HL-60 (cell line): ENCODE data around the gene MTNR1A.

Experiments used
- DNase-seq, 2 experiments: peaks; one replicate each; pipeline ENCODE4 v3.0.0-alpha.2; 2010 to 2020; ENCODE audit warnings: low read depth in 1 of 2, low spot score in 1 of 2
- H3K27ac ChIP-seq: fragments of 250-450 bp; sonication (Bioruptor Pico); replicated peaks from 2 replicates; pipeline ENCODE4 v1.5.1; 2020; ENCODE audit warnings: mild to moderate bottlenecking, moderate library complexity
- H3K27me3 ChIP-seq: fragments of 250-450 bp; sonication (Bioruptor Pico); 2 replicates; pipeline ENCODE4 v1.5.1; 2021; ENCODE audit warnings: mild to moderate bottlenecking, moderate library complexity; ENCODE audit not compliant: insufficient read depth, poor library complexity, severe bottlenecking
- H3K4me3 ChIP-seq: replicated peaks from 2 replicates; pipeline ENCODE4 v1.5.1; 2011; ENCODE audit warnings: mild to moderate bottlenecking, control low read depth, low read length; ENCODE audit not compliant: insufficient read depth
- CTCF ChIP-seq: IDR thresholded peaks from one replicate; pipeline ENCODE4 v1.5.1; 2011; ENCODE audit warnings: low read length, control low read depth, inconsistent platforms; ENCODE audit not compliant: insufficient read depth
- GABPA ChIP-seq: IDR thresholded peaks from 2 replicates; pipeline ENCODE4 v1.6.1; 2012; ENCODE audit warnings: low read depth
- POLR2AphosphoS5 ChIP-seq: IDR thresholded peaks from 2 replicates; pipeline ENCODE4 v1.6.1; 2012; ENCODE audit warnings: low read depth
- REST ChIP-seq: IDR thresholded peaks from 2 replicates; pipeline ENCODE4 v1.6.1; 2012; ENCODE audit warnings: low read depth; ENCODE audit not compliant: insufficient replicate concordance
- SPI1 ChIP-seq: IDR thresholded peaks from 2 replicates; pipeline ENCODE4 v1.6.1; 2012; ENCODE audit warnings: low read depth, mild to moderate bottlenecking, borderline replicate concordance

The MTNR1A gene

GRCh38 chr4:186586205-186586604 lies 30.8 kb upstream of the MTNR1A start:
- no peak for TF ChIP-seq POLR2AphosphoS5
- TF ChIP-seq REST: no peak
- no peak for TF ChIP-seq GABPA
- TF ChIP-seq SPI1: no peak
- TF ChIP-seq CTCF: no peak
- no peak for DNase-seq
- Histone ChIP-seq H3K27ac (no peak overlapping the region), H3K27me3 (no peaks in the 10 kb centered on the region), H3K4me3 (no peak overlapping the region)

GRCh38 chr4:186584912-186585311 lies 29.5 kb upstream of the MTNR1A start:
- no peak overlapping the region for H3K4me3 ChIP-seq
- no peak overlapping the region for H3K27ac ChIP-seq
- no peak for DNase-seq
- H3K27me3 ChIP-seq: no peaks in the 10 kb centered on the region
- no peak for TF ChIP-seq REST
- TF ChIP-seq GABPA: no peak
- no peak for TF ChIP-seq POLR2AphosphoS5
- TF ChIP-seq CTCF: no peak
- no peak for TF ChIP-seq SPI1

GRCh38 chr4:186581421-186581820 lies 26.1 kb upstream of the MTNR1A start:
- TF ChIP-seq REST (no peak), POLR2AphosphoS5 (no peak), CTCF (no peak), GABPA (no peak), SPI1 (no peak)
- no peak overlapping the region for H3K27ac ChIP-seq
- H3K27me3 ChIP-seq: no peaks in the 10 kb centered on the region
- no peak for DNase-seq
- H3K4me3 ChIP-seq: no peak overlapping the region
